HG02642 (cell line): ENCODE results near the gene TNFRSF25.
"Not testable (repeated sequence)": the region's sequence is repeated elsewhere in the genome, so short reads cannot be mapped to it uniquely, and the experiment has no call there.

ENCODE experiments used
- ATAC-seq: cut with Tn5 transposase; IDR thresholded peaks from one replicate; pipeline ENCODE4 v1.9.1; 2021; ENCODE audit warnings: mild to moderate bottlenecking; ENCODE audit not compliant: unreplicated experiment, poor library complexity

The TNFRSF25 gene

DNA sequence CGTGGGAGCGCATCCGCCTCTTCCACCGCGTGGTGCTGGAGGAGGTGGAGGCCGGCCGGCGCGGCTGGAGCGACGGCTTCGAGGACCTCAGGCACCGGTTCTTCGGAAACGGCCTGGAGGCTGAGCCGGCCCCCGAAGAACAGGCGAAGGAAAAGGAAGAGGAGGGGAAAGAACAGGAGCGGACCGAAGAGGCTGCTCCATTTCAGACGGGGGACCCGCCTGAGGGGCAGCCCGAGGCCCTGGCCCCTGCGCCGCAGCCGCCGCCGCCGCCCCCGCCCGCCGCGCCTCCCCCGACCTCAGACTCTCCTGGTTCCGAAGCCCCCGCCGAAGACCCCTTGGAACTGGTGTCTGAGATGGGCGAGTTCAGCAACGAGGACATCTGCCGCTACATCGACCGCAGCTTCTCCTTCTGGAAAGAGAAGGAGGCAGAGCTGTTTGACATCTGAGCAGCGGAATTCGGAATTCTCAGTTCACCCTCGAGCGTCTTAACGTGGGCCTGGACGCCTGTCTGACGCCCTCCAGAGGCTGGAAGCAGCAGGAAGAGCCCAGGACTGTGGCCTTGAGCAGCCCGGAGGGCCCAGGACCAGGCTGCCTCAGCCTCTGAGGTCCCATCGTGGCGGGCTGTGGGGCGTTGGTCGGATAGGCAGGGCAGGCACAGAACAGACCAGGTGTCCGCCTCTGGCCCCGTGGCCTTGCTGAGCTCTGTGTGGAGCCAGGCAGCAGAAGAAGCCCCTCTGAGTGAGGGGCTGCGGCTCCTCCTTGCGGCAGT is 10.0 kb downstream of the TNFRSF25 start:
- not testable (repeated sequence) for ATAC-seq

DNA sequence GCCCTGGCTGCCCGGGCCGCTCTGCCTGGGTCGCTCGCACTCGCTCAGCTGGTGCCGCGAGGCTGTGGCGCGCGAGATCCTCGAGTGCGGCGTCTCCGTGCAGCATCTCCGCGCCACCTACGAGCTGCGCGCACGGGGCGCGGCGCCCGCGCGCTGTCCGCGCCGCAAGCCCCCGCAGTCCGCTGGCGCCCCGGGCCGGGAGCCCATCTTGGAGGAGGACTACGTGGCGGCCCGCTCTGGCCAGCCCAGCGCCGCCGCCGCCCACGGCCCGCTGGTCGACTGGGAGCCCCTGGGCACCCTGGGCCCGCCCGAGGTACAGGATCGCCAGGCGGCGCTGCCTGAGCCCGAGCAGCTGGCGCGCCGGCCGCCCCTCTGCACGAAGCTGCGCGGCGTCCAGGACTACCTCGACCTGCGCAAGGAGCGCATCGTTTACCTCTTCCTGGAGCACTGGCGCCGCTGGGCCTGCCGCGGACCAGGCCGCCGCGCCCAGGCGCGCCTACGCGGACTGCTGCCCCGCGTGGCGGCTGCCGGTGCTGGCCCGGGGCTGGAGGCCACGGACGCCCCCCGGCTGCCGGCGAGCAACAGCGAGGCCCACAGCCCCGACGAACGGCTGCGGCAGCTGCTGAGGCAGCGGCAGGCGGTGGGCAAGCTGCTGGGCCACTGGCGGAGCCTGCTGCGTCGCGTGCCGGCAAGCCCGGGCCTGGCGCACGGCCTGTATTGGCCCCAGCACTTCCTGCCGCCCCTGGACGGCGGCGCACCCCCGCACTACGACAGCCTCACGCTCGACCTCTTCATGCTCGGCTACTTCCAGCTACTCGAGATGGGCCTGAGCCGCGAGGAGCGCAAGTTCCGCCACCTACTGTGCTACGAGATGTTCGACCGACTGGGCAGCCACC is 10.9 kb downstream of the TNFRSF25 start:
- ATAC-seq = no peak

DNA sequence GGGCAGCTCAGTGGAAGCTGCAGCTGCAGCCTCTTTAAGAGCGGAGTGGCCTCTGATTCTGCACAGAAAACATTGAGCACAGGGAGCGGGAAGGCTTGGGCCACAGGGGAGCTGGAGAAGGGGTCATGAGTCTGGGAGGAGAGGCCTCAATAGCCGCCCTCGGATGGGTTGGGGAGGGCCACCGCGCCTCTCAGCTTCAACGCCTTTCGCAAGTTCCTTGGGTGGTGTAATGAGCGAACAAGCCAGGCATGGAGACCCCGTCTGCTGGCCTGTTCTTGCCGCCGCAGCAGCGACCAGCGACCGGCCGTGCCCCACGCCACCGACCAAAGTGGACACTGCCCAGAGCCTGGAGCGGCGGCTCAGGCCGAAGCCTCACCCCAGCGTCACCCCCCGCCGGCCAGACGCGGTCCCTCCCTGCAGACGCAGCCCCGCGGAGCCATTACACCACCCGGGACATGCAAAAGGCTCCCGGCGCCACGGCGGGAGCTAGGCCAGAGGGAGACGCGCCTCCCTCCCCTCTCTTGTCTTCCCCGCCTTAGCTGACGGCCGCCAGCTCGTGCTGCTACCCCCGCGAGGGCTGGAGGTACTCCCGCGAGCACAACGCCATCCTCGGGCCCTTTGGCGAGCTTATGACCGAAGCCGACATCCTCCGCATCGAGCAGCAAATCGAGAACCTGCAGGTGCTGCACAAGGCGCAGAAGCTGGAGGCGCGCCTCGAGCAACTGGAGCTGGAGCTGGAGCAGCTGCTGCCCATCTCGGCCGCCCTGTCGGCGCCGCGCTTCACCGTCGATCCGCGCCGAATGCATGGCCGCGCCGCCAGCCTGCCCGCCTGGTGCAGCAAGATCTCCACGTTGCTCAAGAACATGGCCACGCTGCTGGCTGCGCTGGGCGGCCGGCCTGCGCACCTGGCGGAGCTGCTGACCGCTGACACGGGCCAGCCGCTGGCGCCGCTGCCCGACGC is 11.8 kb downstream of the TNFRSF25 start:
- ATAC-seq = not testable (repeated sequence)

DNA sequence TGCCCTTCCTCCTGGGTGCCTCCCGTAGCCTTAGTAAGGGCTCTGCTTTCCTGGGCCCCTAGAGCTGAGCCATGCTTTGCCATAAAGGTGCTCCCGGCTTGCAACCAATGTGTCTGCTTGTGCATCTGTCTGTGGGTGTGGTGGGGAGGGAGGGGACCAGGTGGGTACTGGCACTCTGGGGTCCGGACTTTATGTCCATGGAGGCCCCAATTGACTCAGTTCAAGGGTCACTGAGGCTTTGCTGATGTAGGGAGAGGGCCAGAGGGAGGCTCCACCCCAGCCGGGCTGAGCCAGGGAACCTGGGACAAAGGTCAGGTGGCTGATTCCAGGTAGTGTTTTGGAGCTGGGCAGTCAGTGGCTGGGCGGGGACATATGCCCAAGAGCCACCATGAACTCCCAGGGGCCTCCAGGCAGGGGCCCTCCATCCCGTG is 15.0 kb downstream of the TNFRSF25 start:
- no peak for ATAC-seq

DNA sequence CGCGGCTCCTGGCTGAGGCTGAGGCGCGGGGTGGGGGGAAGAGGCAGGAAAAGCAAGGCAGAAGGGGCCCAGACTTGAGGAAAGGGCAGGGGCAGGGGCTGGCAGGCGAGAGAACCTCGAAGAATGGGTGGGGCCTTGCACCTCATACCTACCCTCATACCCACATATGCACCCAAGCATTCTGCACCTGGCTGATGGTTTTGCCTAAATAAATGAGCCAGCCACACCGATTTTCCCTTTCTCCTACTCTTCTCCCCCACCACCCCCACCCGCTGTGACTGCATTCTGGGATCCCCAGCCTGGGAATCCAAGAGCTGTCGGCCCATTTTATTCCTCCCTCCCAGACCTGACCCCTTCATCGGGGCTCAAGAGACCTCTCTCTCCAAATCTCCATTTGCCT is 15.5 kb downstream of the TNFRSF25 start:
- not testable (repeated sequence) for ATAC-seq

DNA sequence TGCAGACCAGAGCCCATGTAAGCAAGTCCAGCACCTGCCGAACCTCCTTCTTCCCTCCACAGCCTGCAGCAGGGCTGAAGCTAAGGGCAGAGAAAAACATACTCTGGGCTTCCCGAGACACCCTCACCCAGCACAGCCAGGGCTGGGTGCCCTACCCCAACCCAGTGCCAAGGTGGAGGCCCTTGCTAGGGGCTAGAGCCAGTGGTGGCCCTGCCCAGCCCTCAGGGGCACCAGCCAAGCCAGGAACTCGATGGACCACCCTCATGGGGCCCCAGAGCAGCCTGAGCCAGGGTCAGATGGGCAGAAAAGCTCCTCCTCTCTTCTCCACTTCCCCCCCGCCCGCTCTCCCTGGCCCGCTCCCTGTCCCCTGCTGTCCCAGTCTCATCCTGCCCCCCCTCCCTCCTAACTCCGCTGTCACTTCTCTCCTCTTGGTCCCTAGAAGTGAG is 15.9 kb downstream of the TNFRSF25 start:
- no peak for ATAC-seq

DNA sequence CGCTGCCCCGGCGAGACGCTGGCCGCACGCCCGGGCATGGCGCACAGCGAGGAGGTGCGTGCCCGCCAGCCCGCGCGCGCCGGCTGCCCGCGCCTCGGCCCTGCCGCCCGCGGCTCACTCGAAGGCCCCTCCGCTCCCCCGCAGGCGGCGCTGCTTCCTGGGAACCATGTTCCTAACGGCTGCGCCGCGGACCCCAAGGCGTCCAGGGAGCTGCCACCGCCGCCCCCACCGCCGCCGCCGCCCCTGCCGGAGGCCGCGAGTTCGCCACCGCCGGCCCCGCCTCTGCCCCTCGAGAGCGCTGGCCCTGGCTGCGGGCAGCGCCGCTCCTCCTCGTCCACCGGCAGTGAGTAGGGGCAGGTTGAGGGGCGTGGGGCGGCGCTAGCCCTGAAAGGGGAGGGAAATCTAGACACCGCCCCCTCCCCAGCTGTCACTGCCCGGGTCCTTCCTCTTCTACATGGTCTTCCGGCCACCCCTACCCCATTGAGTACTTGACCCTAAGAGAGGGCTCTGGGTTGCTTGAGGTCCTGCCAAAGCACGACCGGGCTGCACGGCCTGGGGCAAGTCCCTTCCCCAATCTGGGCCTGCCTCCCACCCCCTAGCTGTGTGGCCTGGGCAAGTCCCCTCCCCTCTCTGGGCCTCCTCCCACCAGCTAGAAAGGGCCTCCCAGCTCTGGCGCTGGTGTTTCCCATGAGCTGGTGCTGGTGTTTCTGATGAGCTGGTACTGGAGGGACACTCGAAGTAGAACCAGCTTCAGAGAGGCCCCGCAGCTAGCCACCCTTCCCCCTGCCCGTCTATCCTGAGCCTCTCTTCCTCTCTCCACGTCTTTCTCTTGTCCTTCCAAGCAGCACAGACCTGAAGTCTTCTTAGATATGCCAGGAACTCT is 17.0 kb downstream of the TNFRSF25 start:
- ATAC-seq = no peak

DNA sequence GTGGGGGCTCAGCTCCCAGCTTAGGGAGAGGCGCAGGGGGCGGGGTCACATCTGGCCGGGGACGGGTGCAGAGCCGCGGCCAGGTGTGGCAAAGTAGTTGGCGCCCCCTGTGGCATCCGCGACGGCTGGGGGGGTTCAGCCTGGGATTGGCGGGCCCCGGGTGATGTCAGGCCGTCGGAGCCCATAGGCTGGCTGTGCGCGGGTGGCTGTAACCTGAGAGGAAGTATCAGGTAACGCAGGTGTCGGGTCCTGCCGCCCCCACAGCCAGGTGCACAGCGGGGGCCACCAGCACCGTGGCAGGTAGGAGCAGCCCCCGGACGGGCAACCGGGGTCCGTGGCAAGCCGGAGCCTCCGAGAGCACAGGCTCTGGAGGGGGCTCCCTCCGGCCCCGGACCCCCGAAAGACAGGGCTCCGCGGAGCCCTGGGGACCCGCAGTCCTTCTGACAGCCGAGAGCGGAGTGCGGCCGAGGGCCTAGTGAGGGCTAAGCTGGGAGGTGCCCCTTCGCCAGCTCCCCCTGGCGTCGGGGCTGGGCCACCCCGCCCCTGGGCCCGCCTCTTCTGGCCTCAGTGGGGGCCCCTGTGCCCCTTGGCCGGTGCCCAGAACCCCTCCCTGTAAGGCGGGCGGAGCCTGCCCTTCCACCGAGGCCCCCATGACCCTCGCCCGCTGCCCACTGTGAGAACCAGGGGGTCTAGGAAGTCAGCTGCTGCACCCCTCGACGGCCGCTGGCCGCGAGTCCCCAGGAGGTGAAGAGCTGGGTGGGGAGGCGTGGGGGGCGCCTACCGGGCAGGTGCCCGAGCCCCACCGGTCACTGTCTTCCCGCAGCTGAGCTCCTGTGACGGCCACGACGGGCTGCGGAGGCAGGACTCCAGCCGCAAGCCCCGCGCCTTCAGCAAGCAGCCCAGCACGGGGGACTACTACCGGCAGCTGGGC is 17.9 kb downstream of the TNFRSF25 start:
- no peak for ATAC-seq

DNA sequence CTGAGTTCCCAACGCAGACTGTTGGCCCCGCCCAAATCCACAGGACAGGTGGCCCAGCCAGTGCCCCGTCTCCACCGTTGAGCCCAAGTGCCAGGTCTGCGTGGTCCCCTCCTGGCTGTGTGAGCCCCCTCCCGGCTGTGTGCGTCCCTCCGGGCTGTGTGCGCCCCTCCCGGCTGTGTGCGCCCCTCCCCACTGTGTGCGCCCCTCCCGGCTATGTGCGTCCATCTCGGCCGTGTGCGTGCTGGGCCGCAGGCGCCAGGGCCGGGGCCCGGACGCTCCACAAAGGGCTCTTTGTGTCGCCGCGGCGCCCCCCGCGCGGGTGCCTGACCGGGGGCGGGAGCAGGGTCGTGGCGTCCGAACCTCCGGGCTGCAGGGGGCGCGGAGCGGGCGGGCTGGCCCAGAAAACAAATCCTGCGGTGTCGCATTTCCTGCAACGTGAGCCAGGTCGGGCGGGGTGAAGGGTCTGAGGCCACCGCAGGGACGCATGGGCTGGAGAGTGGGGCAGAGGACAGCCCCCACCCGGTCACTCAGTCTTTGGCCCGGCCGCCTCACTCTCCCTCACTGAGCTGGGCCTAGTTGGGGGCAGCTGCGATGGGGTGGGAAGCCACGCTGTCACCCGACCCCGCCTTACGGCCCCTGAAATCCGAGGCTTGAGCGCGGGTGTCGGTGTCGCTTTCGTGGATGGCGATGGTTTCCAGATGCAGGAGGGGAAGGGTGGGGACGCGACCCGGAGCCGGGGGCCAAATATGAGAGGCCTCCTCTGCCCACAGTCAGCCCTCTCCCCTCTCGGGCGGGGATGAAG is 18.8 kb downstream of the TNFRSF25 start:
- no peak for ATAC-seq

DNA sequence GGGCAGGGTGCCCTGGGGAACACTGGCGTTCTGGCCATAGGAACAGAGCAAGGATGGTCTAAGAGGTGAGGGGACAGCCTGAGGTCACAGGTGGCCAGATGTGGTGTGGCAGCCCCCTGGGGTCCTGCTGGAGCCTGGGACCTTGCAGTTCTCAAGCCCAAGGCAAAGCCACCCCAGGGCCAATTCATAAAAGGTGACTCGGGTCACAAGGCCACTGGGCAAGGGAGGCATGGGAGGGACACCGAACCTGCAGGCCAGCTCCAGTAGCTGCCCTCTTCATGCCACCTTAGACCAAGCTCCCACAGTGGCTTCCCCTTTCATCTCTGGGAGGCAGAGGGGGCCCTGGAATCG is 19.3 kb downstream of the TNFRSF25 start:
- ATAC-seq = no peak

DNA sequence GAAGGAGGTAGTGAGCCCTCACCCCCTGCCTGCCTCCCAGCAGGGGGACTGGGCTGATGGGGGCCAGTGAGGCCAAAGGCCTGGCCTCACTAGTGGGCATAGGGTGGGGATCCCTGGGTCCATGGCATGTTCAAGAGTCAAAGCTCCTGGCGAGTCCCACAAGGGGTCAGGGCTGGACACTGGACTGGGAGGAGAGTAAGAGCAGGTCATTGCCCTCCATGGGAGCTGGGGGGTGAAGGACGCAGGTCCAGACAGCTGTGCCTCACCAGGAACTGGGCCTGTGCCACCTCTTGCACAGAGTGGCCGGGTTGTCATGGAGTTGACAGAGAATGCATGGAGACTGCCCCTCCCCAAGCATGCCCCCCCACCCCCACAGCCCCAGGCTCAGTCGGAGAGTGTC is 20.0 kb downstream of the TNFRSF25 start:
- not testable (repeated sequence) for ATAC-seq

DNA sequence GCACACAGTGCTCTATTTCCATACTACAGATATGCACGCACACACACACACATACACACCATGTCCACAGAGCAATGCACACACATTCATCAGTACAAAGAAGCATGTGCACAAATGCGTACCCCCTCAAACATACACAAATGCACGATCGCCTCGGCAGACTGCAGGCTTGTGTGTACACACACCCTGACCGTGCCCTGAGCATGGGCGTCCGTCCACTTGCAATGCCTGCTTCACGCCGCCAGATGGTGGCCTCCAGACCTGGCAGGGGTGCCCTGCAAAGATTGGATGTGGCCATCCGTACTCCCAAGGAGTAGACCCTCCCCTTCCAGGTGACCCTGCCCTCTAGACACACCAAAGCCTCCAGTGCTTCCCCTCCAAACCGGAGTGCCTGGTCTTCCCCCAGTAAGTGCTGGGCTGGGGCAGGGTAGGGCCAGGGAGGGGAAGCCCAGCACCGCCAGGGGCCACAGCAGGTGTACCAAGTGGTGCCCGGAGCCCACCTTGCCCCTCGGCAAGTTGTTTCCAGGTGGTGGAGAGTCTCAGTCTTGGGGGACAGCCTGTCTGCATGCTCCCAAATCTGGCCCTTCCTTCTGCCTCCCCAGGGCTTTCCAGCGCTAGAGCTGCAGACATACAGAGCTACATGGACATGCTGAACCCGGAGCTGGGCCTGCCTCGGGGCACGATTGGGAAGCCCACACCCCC is 20.8 kb downstream of the TNFRSF25 start:
- ATAC-seq = no peak

DNA sequence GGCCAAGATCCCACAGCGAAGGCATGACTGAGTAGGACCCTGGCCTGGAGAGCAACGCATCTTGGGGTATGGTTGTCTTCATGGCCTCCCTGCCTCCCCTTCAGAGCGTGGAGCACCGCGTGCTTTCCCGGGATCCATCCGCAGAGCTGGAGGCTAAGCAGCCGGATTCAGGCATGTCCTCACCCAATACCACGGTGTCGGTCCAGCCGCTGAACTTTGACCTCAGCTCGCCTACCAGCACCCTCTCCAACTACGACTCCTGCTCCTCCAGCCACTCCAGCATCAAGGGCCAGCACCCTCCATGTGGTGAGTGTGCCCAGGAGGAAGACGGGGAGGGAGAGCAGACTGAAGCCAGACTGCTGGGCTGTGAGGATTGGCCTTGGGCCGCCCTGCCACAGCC is 21.6 kb downstream of the TNFRSF25 start:
- ATAC-seq = no peak

DNA sequence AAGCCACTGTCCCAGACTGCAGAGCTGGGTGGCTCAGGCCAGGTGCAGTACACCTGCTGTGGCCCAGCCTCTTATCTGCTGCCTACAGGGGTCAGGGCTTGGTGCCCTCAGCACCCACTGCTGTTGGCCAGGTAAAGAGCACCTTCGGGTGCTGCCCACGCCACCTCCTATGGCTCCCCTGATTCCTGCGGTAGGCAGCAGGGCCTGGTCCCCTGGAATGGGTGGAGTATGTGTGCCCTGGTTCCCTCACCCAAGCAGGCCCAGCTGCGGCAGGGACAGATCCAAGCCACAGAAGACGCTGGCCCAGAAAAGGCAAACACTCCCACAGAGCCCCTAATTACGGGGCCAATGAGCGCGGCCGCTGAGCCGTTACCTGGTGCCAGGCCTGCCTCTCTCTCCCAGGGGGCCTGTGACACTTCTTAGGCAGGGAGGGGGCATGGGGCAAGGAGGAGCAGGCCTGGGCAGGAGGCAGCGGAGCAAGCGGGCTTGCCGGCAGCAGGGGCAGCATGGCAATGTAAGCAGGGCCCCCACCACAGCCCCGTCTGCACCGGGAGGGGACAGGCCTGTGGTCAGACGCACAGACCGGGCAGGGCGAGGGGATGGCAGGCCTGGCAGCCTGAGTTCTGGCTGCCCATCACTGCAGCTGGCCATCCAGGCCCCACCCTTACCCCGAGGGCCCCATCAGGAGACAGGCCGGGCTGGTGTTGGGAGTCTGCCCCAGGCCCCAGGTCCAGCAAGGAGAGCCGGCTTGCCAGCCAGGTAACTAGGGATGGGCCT is 22.4 kb downstream of the TNFRSF25 start:
- no peak for ATAC-seq

DNA sequence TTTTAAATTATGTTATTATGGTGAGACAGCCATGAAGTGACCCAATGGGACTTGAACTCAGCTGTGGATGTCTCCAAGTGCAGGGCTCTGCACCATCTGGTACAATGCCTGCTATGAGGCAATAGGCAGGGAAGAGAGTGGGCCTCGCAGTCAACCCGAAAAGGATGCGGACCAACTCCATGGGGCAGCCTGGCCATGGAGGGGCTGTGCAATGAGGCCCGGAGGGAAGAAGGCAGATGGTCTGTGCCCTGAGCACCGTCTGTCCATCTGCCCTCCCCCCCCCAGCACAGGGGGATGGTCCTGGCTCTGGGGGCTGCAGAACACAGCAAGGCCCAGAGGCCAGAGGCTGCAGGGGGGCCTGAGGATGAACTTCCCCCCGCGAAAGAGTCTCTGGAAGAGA is 24.4 kb downstream of the TNFRSF25 start:
- ATAC-seq = no peak
